ENCODE data around the gene SAMD11.

SAMD11 gene

GRCh38 chr1:933603-933940, 9.8 kb downstream of the SAMD11 start:
- DNase-seq (ENCODE audit: low read depth) = no peak

GRCh38 chr1:934991-935750, 11.4 kb downstream of the SAMD11 start:
- no peak for DNase-seq (ENCODE audit: low read depth)

- no peak for DNase-seq (ENCODE audit: low read depth)
Observed at GRCh38 chr1:935751-936231, 12.1 kb downstream of the SAMD11 start.

GRCh38 chr1:936348-937264, 12.9 kb downstream of the SAMD11 start:
- no peak for DNase-seq (ENCODE audit: low read depth)

- no peak for DNase-seq (ENCODE audit: low read depth)
Observed at GRCh38 chr1:937521-937920, 13.8 kb downstream of the SAMD11 start.

- DNase-seq (ENCODE audit: low read depth) = no peak
Observed at GRCh38 chr1:938088-938683, 14.5 kb downstream of the SAMD11 start.

GRCh38 chr1:938711-939489, 15.2 kb downstream of the SAMD11 start:
- DNase-seq (ENCODE audit: low read depth) = no peak

- DNase-seq (ENCODE audit: low read depth) = no peak
Observed at GRCh38 chr1:939511-940106, 15.9 kb downstream of the SAMD11 start.

- DNase-seq (ENCODE audit: low read depth) = no peak
Observed at GRCh38 chr1:940107-941014, 16.6 kb downstream of the SAMD11 start.

GRCh38 chr1:941015-941587, 17.4 kb downstream of the SAMD11 start:
- DNase-seq (ENCODE audit: low read depth) = no peak

GRCh38 chr1:941588-942383, 18.1 kb downstream of the SAMD11 start:
- DNase-seq (ENCODE audit: low read depth) = no peak

GRCh38 chr1:942411-942821, 18.7 kb downstream of the SAMD11 start:
- no peak for DNase-seq (ENCODE audit: low read depth)

GRCh38 chr1:942864-943533, 19.3 kb downstream of the SAMD11 start:
- no peak for DNase-seq (ENCODE audit: low read depth)

- DNase-seq (ENCODE audit: low read depth) = no peak
Observed at GRCh38 chr1:943545-944340, 20.0 kb downstream of the SAMD11 start.

GRCh38 chr1:944341-945325, 20.9 kb downstream of the SAMD11 start:
- no peak for DNase-seq (ENCODE audit: low read depth)

GRCh38 chr1:945688-946556, 22.2 kb downstream of the SAMD11 start:
- DNase-seq (ENCODE audit: low read depth) = no peak

All from activated T-cell treated with anti-CD3 and anti-CD28 coated beads for 1 hour (primary cell).